Loucy (cell line): ENCODE data around the gene COX19.
"Not testable (repeated sequence)": the region's sequence is repeated elsewhere in the genome, so short reads cannot be mapped to it uniquely, and the experiment has no call there.

Experiments used
- H2AFZ ChIP-seq: fragments of 200-600 bp; sonication (generic); 2 replicates; pipeline ENCODE4 v1.6.0; 2016; ENCODE audit warnings: antibody characterized with exemption, mild to moderate bottlenecking, low read length, moderate library complexity
- H3F3A ChIP-seq: fragments of 200-600 bp; 2 replicates; pipeline ENCODE4 v1.6.0; 2016; ENCODE audit warnings: antibody characterized with exemption, low read depth, mild to moderate bottlenecking
- H3K27me3 ChIP-seq: fragments of 200-600 bp; sonication (generic); 2 replicates; pipeline ENCODE4 v1.6.1; 2014; ENCODE audit warnings: low read length, mild to moderate bottlenecking; ENCODE audit not compliant: insufficient read depth, poor library complexity, severe bottlenecking
- H3K36me3 ChIP-seq: fragments of 200-600 bp; sonication (generic); 2 replicates; pipeline ENCODE4 v1.6.1; 2016; ENCODE audit warnings: low read length; ENCODE audit not compliant: insufficient read depth
- H3K4me1 ChIP-seq: fragments of 200-600 bp; sonication (generic); 2 replicates; pipeline ENCODE4 v1.5.1; 2014; ENCODE audit warnings: low read length, mild to moderate bottlenecking; ENCODE audit not compliant: insufficient read depth, poor library complexity, severe bottlenecking
- H3K4me2 ChIP-seq: fragments of 200-600 bp; sonication (generic); 2 replicates; pipeline ENCODE4 v1.6.0; 2014; ENCODE audit warnings: antibody characterized with exemption, low read length, low read depth, mild to moderate bottlenecking; ENCODE audit not compliant: poor library complexity, severe bottlenecking
- H3K4me3 ChIP-seq: fragments of 200-600 bp; sonication (generic); 2 replicates; pipeline ENCODE4 v1.5.1; 2014; ENCODE audit warnings: low read length, mild to moderate bottlenecking, mixed read lengths; ENCODE audit not compliant: poor library complexity, severe bottlenecking
- H3K79me2 ChIP-seq: fragments of 200-600 bp; sonication (generic); 2 replicates; pipeline ENCODE4 v1.6.1; 2014; ENCODE audit warnings: low read length; ENCODE audit not compliant: insufficient read depth
- H3K9ac ChIP-seq: fragments of 200-600 bp; sonication (generic); 2 replicates; pipeline ENCODE4 v1.6.0; 2014; ENCODE audit warnings: mild to moderate bottlenecking, low read depth, low read length, moderate library complexity; ENCODE audit not compliant: poor library complexity, severe bottlenecking
- H3K9me2 ChIP-seq: fragments of 200-600 bp; sonication (generic); replicated peaks from 2 replicates; pipeline ENCODE4 v1.6.1; 2016; ENCODE audit warnings: low read depth, low read length, mixed read lengths
- H3K9me3 ChIP-seq: fragments of 200-600 bp; sonication (generic); 2 replicates; pipeline ENCODE4 v1.6.1; 2014; ENCODE audit warnings: mild to moderate bottlenecking, antibody characterized with exemption, low read length, low read depth; ENCODE audit not compliant: insufficient read depth
- H4K20me1 ChIP-seq: fragments of 200-600 bp; sonication (generic); 2 replicates; pipeline ENCODE4 v1.6.0; 2014; ENCODE audit warnings: antibody characterized with exemption, low read length, mild to moderate bottlenecking; ENCODE audit not compliant: insufficient read depth, poor library complexity, severe bottlenecking
- EZH2phosphoT487 ChIP-seq: fragments of 200-600 bp; IDR thresholded peaks from 2 replicates; pipeline ENCODE4 v1.6.1; 2018; ENCODE audit warnings: antibody characterized with exemption, mild to moderate bottlenecking, moderate library complexity, borderline replicate concordance
- TF ChIP-seq, protein P1 (sequence below): fragments of 200-600 bp; sonication (generic); conservative IDR thresholded peaks from 2 replicates; pipeline ENCODE4 v1.5.1; 2014; ENCODE audit warnings: mild to moderate bottlenecking, antibody characterized with exemption, low read length

The COX19 gene

GRCh38 chr7:963236-964078 lies 11.9 kb downstream of the COX19 start:
- Histone ChIP-seq H3K4me2 (no peak overlapping the region), H3K9me2 (no peaks in the 10 kb centered on the region), H4K20me1 (no peaks in the 10 kb centered on the region), H2AFZ (no peak overlapping the region), H3K9ac (no peak overlapping the region), H3F3A (no peaks in the 10 kb centered on the region), H3K4me1 (no peaks in the 10 kb centered on the region), H3K9me3 (no peaks in the 10 kb centered on the region), H3K27me3 (no peaks in the 10 kb centered on the region), H3K36me3 (peaks cover 16% of the 10 kb centered on the region; the same call in 1 of the 2 replicates), H3K4me3 (no peak overlapping the region), H3K79me2 (peaks cover 3% of the 10 kb centered on the region; the same call in 1 of the 2 replicates)
- TF ChIP-seq, protein P1, sequence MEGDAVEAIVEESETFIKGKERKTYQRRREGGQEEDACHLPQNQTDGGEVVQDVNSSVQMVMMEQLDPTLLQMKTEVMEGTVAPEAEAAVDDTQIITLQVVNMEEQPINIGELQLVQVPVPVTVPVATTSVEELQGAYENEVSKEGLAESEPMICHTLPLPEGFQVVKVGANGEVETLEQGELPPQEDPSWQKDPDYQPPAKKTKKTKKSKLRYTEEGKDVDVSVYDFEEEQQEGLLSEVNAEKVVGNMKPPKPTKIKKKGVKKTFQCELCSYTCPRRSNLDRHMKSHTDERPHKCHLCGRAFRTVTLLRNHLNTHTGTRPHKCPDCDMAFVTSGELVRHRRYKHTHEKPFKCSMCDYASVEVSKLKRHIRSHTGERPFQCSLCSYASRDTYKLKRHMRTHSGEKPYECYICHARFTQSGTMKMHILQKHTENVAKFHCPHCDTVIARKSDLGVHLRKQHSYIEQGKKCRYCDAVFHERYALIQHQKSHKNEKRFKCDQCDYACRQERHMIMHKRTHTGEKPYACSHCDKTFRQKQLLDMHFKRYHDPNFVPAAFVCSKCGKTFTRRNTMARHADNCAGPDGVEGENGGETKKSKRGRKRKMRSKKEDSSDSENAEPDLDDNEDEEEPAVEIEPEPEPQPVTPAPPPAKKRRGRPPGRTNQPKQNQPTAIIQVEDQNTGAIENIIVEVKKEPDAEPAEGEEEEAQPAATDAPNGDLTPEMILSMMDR = no peak
- TF ChIP-seq EZH2phosphoT487 = no peak

GRCh38 chr7:962401-963081 lies 12.8 kb downstream of the COX19 start:
- no peak for TF ChIP-seq EZH2phosphoT487
- TF ChIP-seq, protein P1 = no peak
- Histone ChIP-seq H4K20me1 (no peaks in the 10 kb centered on the region), H3K79me2 (no peaks in the 10 kb centered on the region), H3K4me2 (no peak overlapping the region), H3K4me3 (no peak overlapping the region), H3K27me3 (no peaks in the 10 kb centered on the region), H3K9ac (no peak overlapping the region), H3K9me2 (no peaks in the 10 kb centered on the region), H3F3A (no peaks in the 10 kb centered on the region), H3K36me3 (peaks cover 7% of the 10 kb centered on the region; the same call in 1 of the 2 replicates), H3K4me1 (no peaks in the 10 kb centered on the region), H3K9me3 (no peaks in the 10 kb centered on the region), H2AFZ (no peak overlapping the region)

- Histone ChIP-seq H3K9me3 (no peaks in the 10 kb centered on the region), H4K20me1 (no peaks in the 10 kb centered on the region), H3K9ac (no peak overlapping the region), H3K79me2 (no peaks in the 10 kb centered on the region), H2AFZ (no peak overlapping the region), H3K27me3 (no peaks in the 10 kb centered on the region), H3K36me3 (no peaks in the 10 kb centered on the region; the same call in 1 of the 2 replicates), H3K4me3 (no peak overlapping the region), H3F3A (no peaks in the 10 kb centered on the region), H3K9me2 (no peaks in the 10 kb centered on the region), H3K4me1 (no peaks in the 10 kb centered on the region), H3K4me2 (no peak overlapping the region)
- TF ChIP-seq, protein P1 = no peak
- TF ChIP-seq EZH2phosphoT487 = no peak
Observed at GRCh38 chr7:961546-962400, 13.6 kb downstream of the COX19 start.

- not testable (repeated sequence) for H2AFZ ChIP-seq, H4K20me1 ChIP-seq, H3K9me2 ChIP-seq, H3K4me2 ChIP-seq, H3K36me3 ChIP-seq, H3F3A ChIP-seq, H3K9ac ChIP-seq, H3K27me3 ChIP-seq, H3K4me1 ChIP-seq, H3K4me3 ChIP-seq, H3K9me3 ChIP-seq, H3K79me2 ChIP-seq
Observed at GRCh38 chr7:960972-961371, 14.4 kb downstream of the COX19 start.
